ENCODE results near the gene C1orf167. TPM values are rescaled to one million over a fixed set of nuclear protein-coding genes. Genes with fewer than 3 reads are reported as not detected.
A peak's percentile ranks its signal among the peaks of the same experiment; 100 is the strongest.

Gene C1orf167
- polyA plus RNA-seq, 3 donors = 0.05 TPM; not detected in 2

DNA sequence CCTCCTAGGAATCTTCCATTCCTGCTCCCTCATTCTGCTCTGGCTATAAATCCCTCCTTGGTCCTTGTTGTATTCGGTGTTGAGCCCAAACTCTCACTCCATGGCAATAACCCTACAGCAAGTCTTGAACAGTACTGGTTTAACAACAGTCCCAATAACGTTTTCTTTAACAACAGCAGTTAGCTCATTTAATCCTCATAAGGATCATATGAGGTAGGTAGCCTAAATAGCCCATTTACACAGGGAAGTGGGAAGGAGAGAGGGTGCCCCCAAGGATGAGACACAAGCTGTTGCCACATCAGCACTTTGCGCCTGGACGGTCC lies 26.5 kb upstream of the C1orf167 start:
- peak overlapping the region; percentile 98 for H3K27ac ChIP-seq (ENCODE audit: low read depth in 1 of 2, low read length in 2 of 2)
- H3K9me3 Mint-ChIP-seq = no peaks in the 10 kb centered on the region
- H3K9ac ChIP-seq (ENCODE audit: insufficient read depth, low read length, poor library complexity, severe bottlenecking) = peak overlapping the region; percentile 99
- intact Hi-C loops (cut with micrococcal nuclease) = loop anchor here (2.0 to 10.0 kb wide), 5 partner anchors 15 to 447 kb away; no protein-coding TSS in a partner anchor
- peak overlapping the region; percentile 77 for H3K4me2 ChIP-seq (replicated peaks; ENCODE audit: extremely low read depth, low read length, poor library complexity, severe bottlenecking)
- H3K4me3 ChIP-seq (replicated peaks in 1 of 3; ENCODE audit: low read depth in 2 of 3, low read length in 3 of 3) = peak overlapping the region; percentile 85 to 93 (median 88)
- no peaks in the 10 kb centered on the region for H3K9me3 ChIP-seq (replicated peaks in 1 of 2; ENCODE audit: control insufficient read depth in 1 of 2, insufficient read depth in 1 of 2, low read length in 2 of 2)
- peaks cover 4 to 11% of the 10 kb centered on the region in 2 donors for H3K36me3 Mint-ChIP-seq
- no peak overlapping the region for H2AFZ ChIP-seq (ENCODE audit: insufficient read depth, low read depth, low read length, poor library complexity, severe bottlenecking)
- H3K27me3 ChIP-seq (ENCODE audit: control insufficient read depth in 2 of 2, insufficient read depth in 2 of 2, low read length in 2 of 2) = no peaks in the 10 kb centered on the region
- peaks cover 87% of the 10 kb centered on the region for H3K4me1 Mint-ChIP-seq
- 0% methylated on average over 2 of the region's 4 CpGs for WGBS (ENCODE audit: insufficient coverage)
- H3K36me3 ChIP-seq (replicated peaks in 1 of 2; ENCODE audit: control insufficient read depth in 1 of 2, insufficient read depth in 2 of 2, low read length in 2 of 2) = no peaks in the 10 kb centered on the region
- TF ChIP-seq, protein P1, sequence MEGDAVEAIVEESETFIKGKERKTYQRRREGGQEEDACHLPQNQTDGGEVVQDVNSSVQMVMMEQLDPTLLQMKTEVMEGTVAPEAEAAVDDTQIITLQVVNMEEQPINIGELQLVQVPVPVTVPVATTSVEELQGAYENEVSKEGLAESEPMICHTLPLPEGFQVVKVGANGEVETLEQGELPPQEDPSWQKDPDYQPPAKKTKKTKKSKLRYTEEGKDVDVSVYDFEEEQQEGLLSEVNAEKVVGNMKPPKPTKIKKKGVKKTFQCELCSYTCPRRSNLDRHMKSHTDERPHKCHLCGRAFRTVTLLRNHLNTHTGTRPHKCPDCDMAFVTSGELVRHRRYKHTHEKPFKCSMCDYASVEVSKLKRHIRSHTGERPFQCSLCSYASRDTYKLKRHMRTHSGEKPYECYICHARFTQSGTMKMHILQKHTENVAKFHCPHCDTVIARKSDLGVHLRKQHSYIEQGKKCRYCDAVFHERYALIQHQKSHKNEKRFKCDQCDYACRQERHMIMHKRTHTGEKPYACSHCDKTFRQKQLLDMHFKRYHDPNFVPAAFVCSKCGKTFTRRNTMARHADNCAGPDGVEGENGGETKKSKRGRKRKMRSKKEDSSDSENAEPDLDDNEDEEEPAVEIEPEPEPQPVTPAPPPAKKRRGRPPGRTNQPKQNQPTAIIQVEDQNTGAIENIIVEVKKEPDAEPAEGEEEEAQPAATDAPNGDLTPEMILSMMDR (IDR thresholded peaks at IDR 0.05) = no peak
- H3K27ac Mint-ChIP-seq = peak overlapping the region; percentile 98 to 100 (median 99)
- peak overlapping the region; percentile 93 to 98 for H3K4me3 Mint-ChIP-seq
- no peak for DNase-seq
- peaks cover 54% of the 10 kb centered on the region for H3K79me2 ChIP-seq (ENCODE audit: insufficient read depth, low read length)
- H3K4me1 ChIP-seq (ENCODE audit: control insufficient read depth in 1 of 2, insufficient read depth in 2 of 2, low read length in 2 of 2) = peaks cover 83 to 90% of the 10 kb centered on the region in 2 donors
- H3K27me3 Mint-ChIP-seq (ENCODE audit: low read depth in 3 of 3) = peaks cover 0 to 1% (median 1%) of the 10 kb centered on the region in 3 donors
- peaks cover 13% of the 10 kb centered on the region for H4K20me1 ChIP-seq (ENCODE audit: insufficient read depth, low read length)

DNA sequence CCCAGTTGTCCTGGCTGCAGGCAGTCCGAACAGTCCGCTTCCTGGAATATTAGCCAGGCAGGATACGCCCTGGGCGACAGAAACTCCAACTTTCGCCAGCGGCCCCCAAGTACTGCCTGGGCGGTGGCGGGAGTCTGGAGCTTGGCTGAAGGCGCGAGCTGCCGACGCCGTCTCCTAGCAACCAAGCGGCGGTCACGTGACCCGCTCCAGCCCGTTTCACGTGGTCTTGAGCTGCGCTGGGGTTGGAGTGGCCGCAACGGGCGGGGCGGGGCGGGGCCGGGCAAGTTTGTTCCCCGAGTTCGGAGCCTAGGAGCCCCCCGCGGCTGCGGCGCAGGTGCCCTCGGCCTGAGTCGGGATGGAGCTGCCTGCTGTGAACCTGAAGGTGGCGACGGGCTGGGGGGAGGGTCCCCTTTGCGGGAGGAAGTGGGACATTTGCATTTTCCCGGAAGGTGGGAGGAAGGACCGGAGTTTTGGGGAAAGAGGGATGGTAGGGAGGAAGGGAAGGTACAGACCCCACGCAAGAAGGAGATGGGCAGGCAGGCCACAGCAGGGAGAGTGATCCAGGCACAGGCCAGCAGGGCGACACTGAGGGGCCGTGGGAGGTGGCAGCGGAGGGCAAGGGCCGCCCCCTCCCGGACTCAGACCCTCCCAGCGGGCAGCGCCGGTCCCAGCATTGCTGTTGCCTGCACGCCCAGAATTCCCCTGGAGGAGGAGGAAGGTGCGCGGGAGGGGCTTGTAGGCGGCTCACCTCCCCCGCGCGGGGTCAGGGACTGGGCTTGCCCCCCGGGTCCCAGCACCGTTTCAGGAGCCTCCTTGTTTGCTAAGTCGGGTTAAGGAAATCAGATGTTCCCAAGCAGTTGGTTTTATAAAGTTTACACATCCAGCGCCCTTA lies 25.9 kb upstream of the C1orf167 start, which contains the start of gene AGTRAP:
AGTRAP (plus strand) TSS at position 283 of the 892 bp plus-strand sequence; CDS start at position 356, 73 bp downstream.
- H3K4me3 Mint-ChIP-seq = peak within 1 kb of the TSS; percentile 93 to 98
- TF ChIP-seq, protein P1 (IDR thresholded peaks at IDR 0.05) = no peak
- peak within 1 kb of the TSS; percentile 99 for H3K9ac ChIP-seq (ENCODE audit: insufficient read depth, low read length, poor library complexity, severe bottlenecking)

More for the DNA sequence above, 25.9 kb upstream of the C1orf167 start, which contains the start of gene AGTRAP:
- H3K27me3 Mint-ChIP-seq (ENCODE audit: low read depth in 3 of 3) = peaks cover 0 to 1% (median 1%) of the 10 kb centered on the region in 3 donors
- intact Hi-C loops (cut with micrococcal nuclease) = loop anchor here (2.0 to 10.0 kb wide), 5 partner anchors 15 to 446 kb away; no protein-coding TSS in a partner anchor
- H3K27ac Mint-ChIP-seq = peak within 1 kb of the TSS; percentile 98 to 100 (median 99)
- DNase-seq = peak; percentile 91 to 94 (median 92)
- Histone ChIP-seq H3K4me1 (ENCODE audit: control insufficient read depth in 1 of 2, insufficient read depth in 2 of 2, low read length in 2 of 2) (peaks cover 83 to 90% of the 10 kb centered on the region in 2 donors), H3K79me2 (ENCODE audit: insufficient read depth, low read length) (peaks cover 60% of the 10 kb centered on the region), H3K27me3 (ENCODE audit: control insufficient read depth in 2 of 2, insufficient read depth in 2 of 2, low read length in 2 of 2) (no peaks in the 10 kb centered on the region), H4K20me1 (ENCODE audit: insufficient read depth, low read length) (peaks cover 19% of the 10 kb centered on the region), H3K4me2 (replicated peaks; ENCODE audit: extremely low read depth, low read length, poor library complexity, severe bottlenecking) (peak within 1 kb of the TSS; percentile 77), H3K4me3 (replicated peaks in 1 of 3; ENCODE audit: low read depth in 2 of 3, low read length in 3 of 3) (peak within 1 kb of the TSS; percentile 85 to 93 (median 88)), H3K27ac (ENCODE audit: low read depth in 1 of 2, low read length in 2 of 2) (peak within 1 kb of the TSS; percentile 98), H3K36me3 (replicated peaks in 1 of 2; ENCODE audit: control insufficient read depth in 1 of 2, insufficient read depth in 2 of 2, low read length in 2 of 2) (peaks cover 0 to 1% of the 10 kb centered on the region in 2 donors), H2AFZ (ENCODE audit: insufficient read depth, low read depth, low read length, poor library complexity, severe bottlenecking) (peak within 1 kb of the TSS; percentile 73), H3K9me3 (replicated peaks in 1 of 2; ENCODE audit: control insufficient read depth in 1 of 2, insufficient read depth in 1 of 2, low read length in 2 of 2) (no peaks in the 10 kb centered on the region)
- WGBS (ENCODE audit: insufficient coverage) = under 1% methylated on average over 44 of the region's 59 CpGs
- peaks cover 87% of the 10 kb centered on the region for H3K4me1 Mint-ChIP-seq
- peaks cover 4 to 16% of the 10 kb centered on the region in 2 donors for H3K36me3 Mint-ChIP-seq
- H3K9me3 Mint-ChIP-seq = no peaks in the 10 kb centered on the region

Measured in CD14-positive monocyte (primary cell).